Mammary epithelial cell (primary cell): ENCODE measurements around the gene FSTL3.

Experiments used
- CTCF ChIP-seq, 2 donors: IDR thresholded peaks in 1 of 2; conservative IDR thresholded peaks in 1 of 2; 2 replicates each; pipeline ENCODE4 v1.5.1; 2011 to 2012; ENCODE audit warnings: inconsistent platforms in 2 of 2, low read length in 2 of 2, mild to moderate bottlenecking in 2 of 2, control low read depth in 1 of 2, low read depth in 1 of 2; ENCODE audit not compliant: insufficient read depth in 1 of 2; ENCODE audit errors: extremely low read depth in 1 of 2
- EZH2 ChIP-seq: IDR thresholded peaks from 2 replicates; pipeline ENCODE4 v1.6.1; 2012; ENCODE audit warnings: low read length, inconsistent platforms, borderline replicate concordance

GRCh38 chr19:644789-645188, 31.4 kb upstream of the FSTL3 start:
- TF ChIP-seq CTCF (conservative IDR thresholded peaks at IDR 0.05 in 1 of 2, IDR thresholded peaks at IDR 0.05 in 1 of 2; ENCODE audit: extremely low read depth in 1 of 2, insufficient read depth in 1 of 2, low read depth in 1 of 2, low read length in 2 of 2) (no peak), EZH2 (no peak)
